GM23338 (cell line): Measurements from ENCODE around the gene BCAS3. TPM values are rescaled to one million over a fixed set of nuclear protein-coding genes. Genes with fewer than 3 reads are reported as not detected.

Source experiments
- ATAC-seq: fragments of 200-7000 bp; cut with Tn5 transposase; 3 replicates; pipeline ENCODE4 v1.9.1; 2020
- DNase-seq: peaks from one replicate; pipeline ENCODE4 v3.0.0-alpha.2; 2015; ENCODE audit warnings: low spot score
- H2AFZ ChIP-seq: fragments of 200-600 bp; sonication (generic); 2 replicates; pipeline ENCODE4 v1.8.0; 2016; ENCODE audit warnings: antibody characterized with exemption, mild to moderate bottlenecking, moderate library complexity
- H3F3A ChIP-seq: fragments of 200-600 bp; sonication (generic); replicated peaks from 2 replicates; pipeline ENCODE4 v1.8.0; 2017; ENCODE audit warnings: antibody characterized with exemption, mixed run types, low read depth
- H3K27ac ChIP-seq: fragments of 200-600 bp; sonication (generic); 2 replicates; pipeline ENCODE4 v1.6.1; 2016; ENCODE audit warnings: low read depth
- H3K27me3 ChIP-seq: fragments of 200-600 bp; sonication (generic); 2 replicates; pipeline ENCODE4 v1.8.0; 2016; ENCODE audit warnings: mild to moderate bottlenecking, mixed run types, moderate library complexity; ENCODE audit not compliant: insufficient read depth
- H3K36me3 ChIP-seq: fragments of 200-600 bp; sonication (generic); 2 replicates; pipeline ENCODE4 v1.8.0; 2016; ENCODE audit warnings: mild to moderate bottlenecking; ENCODE audit not compliant: insufficient read depth
- H3K4me1 ChIP-seq: fragments of 200-600 bp; sonication (generic); 2 replicates; pipeline ENCODE4 v1.8.0; 2016; ENCODE audit warnings: mild to moderate bottlenecking, moderate library complexity; ENCODE audit not compliant: insufficient read depth
- H3K4me2 ChIP-seq: fragments of 200-600 bp; sonication (generic); 2 replicates; pipeline ENCODE4 v1.7.1; 2017; ENCODE audit warnings: mixed run types
- H3K4me3 ChIP-seq: fragments of 200-600 bp; sonication (generic); 2 replicates; pipeline ENCODE4 v1.6.1; 2016; ENCODE audit warnings: mixed run types
- H3K79me2 ChIP-seq: fragments of 200-600 bp; sonication (generic); replicated peaks from 2 replicates; pipeline ENCODE4 v1.8.0; 2017; ENCODE audit warnings: mild to moderate bottlenecking; ENCODE audit not compliant: insufficient read depth
- H3K9me2 ChIP-seq: fragments of 200-600 bp; sonication (generic); 2 replicates; pipeline ENCODE4 v1.8.0; 2017; ENCODE audit not compliant: insufficient read depth
- H4K20me1 ChIP-seq: fragments of 200-600 bp; sonication (generic); replicated peaks from 2 replicates; pipeline ENCODE4 v1.8.0; 2017; ENCODE audit warnings: mild to moderate bottlenecking; ENCODE audit not compliant: insufficient read depth
- H3K27ac Mint-ChIP-seq: 2 replicates; pipeline ENCODE4 v1.8.0; 2020; ENCODE audit warnings: inconsistent platforms, mild to moderate bottlenecking, moderate library complexity, mixed read lengths
- H3K27me3 Mint-ChIP-seq: 3 replicates; pipeline ENCODE4 v1.8.0; 2022; ENCODE audit warnings: low read depth, mild to moderate bottlenecking, moderate library complexity, mixed read lengths, inconsistent platforms; ENCODE audit not compliant: insufficient read depth, poor library complexity
- H3K36me3 Mint-ChIP-seq: 3 replicates; pipeline ENCODE4 v1.8.0; 2021; ENCODE audit warnings: low read depth, mild to moderate bottlenecking, inconsistent platforms, moderate library complexity, mixed read lengths
- H3K4me1 Mint-ChIP-seq: 3 replicates; pipeline ENCODE4 v1.8.0; 2020; ENCODE audit warnings: mild to moderate bottlenecking, inconsistent platforms, mixed read lengths
- H3K4me3 Mint-ChIP-seq: 3 replicates; pipeline ENCODE4 v1.8.0; 2021; ENCODE audit warnings: moderate library complexity, mild to moderate bottlenecking, inconsistent platforms, mixed read lengths
- H3K9me3 Mint-ChIP-seq: 3 replicates; pipeline ENCODE4 v1.8.0; 2020; ENCODE audit warnings: moderate library complexity, mild to moderate bottlenecking, inconsistent platforms, mixed read lengths
- CREB1 ChIP-seq: fragments of 250-450 bp; sonication (Bioruptor Pico); IDR thresholded peaks from 2 replicates; pipeline ENCODE4 v1.5.0; 2020; ENCODE audit warnings: low read depth, mild to moderate bottlenecking, moderate library complexity
- CTCF ChIP-seq, 2 experiments: fragments of 200-600 bp in 1 of 2; sonication (generic) in 1 of 2; conservative IDR thresholded peaks; 2 replicates each; pipeline versions ENCODE4 v1.5.1 to v1.6.1; 2016 to 2017; ENCODE audit warnings: antibody characterized with exemption in 2 of 2, low read depth in 2 of 2, mild to moderate bottlenecking in 2 of 2, moderate library complexity in 1 of 2
- ETS1 ChIP-seq: IDR thresholded peaks from 2 replicates; pipeline ENCODE4 v1.6.1; 2016; ENCODE audit warnings: antibody characterized with exemption
- EZH2 ChIP-seq: fragments of 200-600 bp; sonication (generic); IDR thresholded peaks from one replicate; pipeline ENCODE4 v1.8.0; 2017; ENCODE audit warnings: antibody characterized with exemption, mild to moderate bottlenecking, low read depth; ENCODE audit not compliant: unreplicated experiment
- NANOG ChIP-seq: IDR thresholded peaks from 2 replicates; pipeline ENCODE4 v1.6.1; 2016; ENCODE audit warnings: antibody characterized with exemption, borderline replicate concordance
- POLR2AphosphoS5 ChIP-seq: IDR thresholded peaks from 2 replicates; pipeline ENCODE4 v1.6.1; 2016; ENCODE audit warnings: antibody characterized with exemption, low read depth
- ZNF114 ChIP-seq: fragments of 250-450 bp; sonication (Bioruptor Pico); IDR thresholded peaks from 2 replicates; pipeline ENCODE4 v1.5.0; 2020; ENCODE audit warnings: mild to moderate bottlenecking, moderate library complexity
- ZNF462 ChIP-seq: fragments of 250-450 bp; sonication (Bioruptor Pico); IDR thresholded peaks from 2 replicates; pipeline ENCODE4 v1.5.0; 2020; ENCODE audit warnings: mild to moderate bottlenecking, moderate library complexity
- polyA plus RNA-seq: library from polyadenylated mRNA; unstranded; fragments of >200 nt; fragmentation: Nextera tagmentation; extraction: Ambion mirVana; gene quantifications from 2 replicates; pipeline ENCODE4 v1.2.1, GENCODE V29; 2016
- total RNA-seq: library from RNA; depleted of rRNA; stranded (reverse); fragments of >200 nt; shearing (Covaris generic); gene quantifications from 2 replicates; pipeline ENCODE4 v1.2.3, GENCODE V29; 2014

The BCAS3 gene
- total and polyA plus RNA-seq, 2 experiments from 2014 or later, result 8.2 to 28.0 TPM

DNA sequence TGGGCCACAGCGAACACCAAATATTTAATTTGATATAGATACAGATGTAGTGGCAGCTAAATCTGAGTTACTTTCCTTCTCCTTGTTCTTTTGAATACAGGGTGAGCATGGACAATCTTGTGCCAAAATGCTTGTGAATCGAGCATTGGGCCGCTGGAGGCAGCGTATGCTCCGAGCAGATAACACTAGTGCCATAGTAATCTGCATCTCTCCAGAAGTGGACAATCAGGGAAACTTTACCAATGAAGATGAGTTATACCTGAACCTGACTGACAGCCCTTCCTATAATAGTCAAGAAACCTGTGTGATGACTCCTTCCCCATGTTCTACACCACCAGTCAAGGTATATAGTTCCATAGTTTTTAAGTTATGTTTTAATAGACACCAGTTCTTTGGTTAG is 21.2 kb upstream of the BCAS3 start:
- Histone ChIP-seq H3K79me2 (peaks cover 33% of the 10 kb centered on the region), H2AFZ (no peak overlapping the region), H3K36me3 (peaks cover 6% of the 10 kb centered on the region; the same call in 1 of the 2 replicates), H3F3A (no peaks in the 10 kb centered on the region), H3K4me2 (no peak overlapping the region), H3K9me2 (no peaks in the 10 kb centered on the region), H3K4me1 (no peaks in the 10 kb centered on the region), H4K20me1 (0 out of 2 replicates have a peak, but pooled peaks cover 6% of the 10 kb centered on the region), H3K4me3 (no peak overlapping the region), H3K27me3 (no peaks in the 10 kb centered on the region), H3K27ac (no peak overlapping the region)
- no peak for DNase-seq
- Mint-ChIP-seq H3K9me3 (no peaks in the 10 kb centered on the region), H3K27me3 (no peaks in the 10 kb centered on the region), H3K27ac (no peak overlapping the region), H3K36me3 (peaks cover 15% of the 10 kb centered on the region; the same call in 2 of the 3 replicates), H3K4me3 (no peak overlapping the region), H3K4me1 (no peaks in the 10 kb centered on the region)
- TF ChIP-seq NANOG, result no peak
- no peak for TF ChIP-seq POLR2AphosphoS5
- no peak for TF ChIP-seq CTCF (conservative IDR thresholded peaks at IDR 0.05; ENCODE audit: low read depth in 2 of 2)
- TF ChIP-seq ZNF114, result no peak
- TF ChIP-seq CREB1, result no peak
- no peak for TF ChIP-seq ETS1
- TF ChIP-seq ZNF462, result no peak
- no peak for TF ChIP-seq EZH2
- no peak for ATAC-seq
